Mesenchymal stem cell (in vitro differentiated cells and primary cell): Measurements from ENCODE around the gene NKTR.

ENCODE experiments used
- DNase-seq: peaks from one replicate; pipeline ENCODE4 v3.0.0-alpha.2; 2013
- H2AFZ ChIP-seq: one replicate; pipeline ENCODE4 v1.6.1; 2013; ENCODE audit warnings: low read depth, mild to moderate bottlenecking, control low read depth, inconsistent platforms, low read length, moderate library complexity
- H2AK5ac ChIP-seq: 2 replicates; pipeline ENCODE4 v1.6.1; 2013; ENCODE audit warnings: low read length, moderate library complexity, mild to moderate bottlenecking, inconsistent platforms; ENCODE audit not compliant: severe bottlenecking
- H2BK120ac ChIP-seq: one replicate; pipeline ENCODE4 v1.6.1; 2013; ENCODE audit warnings: low read depth, mild to moderate bottlenecking, inconsistent platforms, low read length, moderate library complexity
- H2BK12ac ChIP-seq, 2 experiments: one replicate each; pipeline ENCODE4 v1.6.1; 2013; ENCODE audit warnings: inconsistent platforms in 2 of 2, low read length in 2 of 2, mild to moderate bottlenecking in 2 of 2, moderate library complexity in 2 of 2, control low read depth in 1 of 2
- H2BK15ac ChIP-seq: one replicate; pipeline ENCODE4 v1.6.1; 2013; ENCODE audit warnings: mild to moderate bottlenecking, low read depth, inconsistent platforms; ENCODE audit not compliant: poor library complexity, severe bottlenecking
- H2BK5ac ChIP-seq: 2 replicates; pipeline ENCODE4 v1.6.1; 2013; ENCODE audit warnings: low read depth, mild to moderate bottlenecking, low read length, control low read depth, inconsistent platforms; ENCODE audit not compliant: poor library complexity, severe bottlenecking
- H3K14ac ChIP-seq, 2 experiments: one replicate each; pipeline ENCODE4 v1.6.1; 2013; ENCODE audit warnings: inconsistent platforms in 2 of 2, low read length in 2 of 2, control low read depth in 1 of 2, mild to moderate bottlenecking in 1 of 2, moderate library complexity in 1 of 2
- H3K18ac ChIP-seq, 2 experiments: one replicate each; pipeline ENCODE4 v1.6.1; 2013; ENCODE audit warnings: inconsistent platforms in 2 of 2, low read length in 2 of 2, control low read depth in 1 of 2, low read depth in 1 of 2, mild to moderate bottlenecking in 1 of 2
- H3K23ac ChIP-seq, 2 experiments: one replicate each; pipeline ENCODE4 v1.6.1; 2013; ENCODE audit warnings: inconsistent platforms in 2 of 2, low read length in 2 of 2, mild to moderate bottlenecking in 2 of 2, moderate library complexity in 2 of 2, control low read depth in 1 of 2
- H3K27ac ChIP-seq: 2 replicates; pipeline ENCODE4 v1.5.1; 2013; ENCODE audit warnings: mild to moderate bottlenecking, moderate library complexity, low read length, control low read depth, inconsistent platforms; ENCODE audit not compliant: poor library complexity, severe bottlenecking
- H3K27me3 ChIP-seq, 2 experiments: 2 replicates each; pipeline versions ENCODE4 v1.6.1 to v1.7.0; 2013; ENCODE audit warnings: low read length in 2 of 2, mild to moderate bottlenecking in 2 of 2, moderate library complexity in 2 of 2, control low read depth in 1 of 2, inconsistent platforms in 1 of 2; ENCODE audit not compliant: control insufficient read depth in 1 of 2, insufficient read depth in 1 of 2
- H3K36me3 ChIP-seq, 2 experiments: 2 replicates each; pipeline versions ENCODE4 v1.6.1 to v1.7.0; 2013; ENCODE audit warnings: low read length in 2 of 2, control low read depth in 1 of 2, inconsistent platforms in 1 of 2, low read depth in 1 of 2, mild to moderate bottlenecking in 1 of 2; ENCODE audit not compliant: insufficient read depth in 2 of 2, control insufficient read depth in 1 of 2
- H3K4ac ChIP-seq, 2 experiments: one replicate each; pipeline ENCODE4 v1.6.1; 2013; ENCODE audit warnings: inconsistent platforms in 2 of 2, low read length in 2 of 2, mild to moderate bottlenecking in 2 of 2, moderate library complexity in 2 of 2, control low read depth in 1 of 2, low read depth in 1 of 2
- H3K4me1 ChIP-seq: 2 replicates; pipeline ENCODE4 v1.6.1; 2013; ENCODE audit warnings: low read depth, low read length, control low read depth; ENCODE audit not compliant: control insufficient read depth, insufficient read depth
- H3K4me2 ChIP-seq: 2 replicates; pipeline ENCODE4 v1.6.1; 2013; ENCODE audit warnings: low read length, mild to moderate bottlenecking, inconsistent platforms; ENCODE audit not compliant: poor library complexity, severe bottlenecking
- H3K4me3 ChIP-seq, 2 experiments: 2 replicates each; pipeline versions ENCODE4 v1.5.1 to v1.7.0; 2013; ENCODE audit warnings: low read length in 2 of 2, mild to moderate bottlenecking in 2 of 2, control low read depth in 1 of 2, low read depth in 1 of 2; ENCODE audit not compliant: insufficient read depth in 1 of 2
- H3K79me1 ChIP-seq: replicated peaks from 2 replicates; pipeline ENCODE4 v1.6.1; 2013; ENCODE audit warnings: mild to moderate bottlenecking, control low read depth, low read length, inconsistent platforms; ENCODE audit not compliant: poor library complexity, severe bottlenecking
- H3K9ac ChIP-seq: 2 replicates; pipeline ENCODE4 v1.7.0; 2013; ENCODE audit warnings: mild to moderate bottlenecking, low read length, moderate library complexity
- H3K9me3 ChIP-seq: 2 replicates; pipeline ENCODE4 v1.7.0; 2013; ENCODE audit warnings: mild to moderate bottlenecking, low read length; ENCODE audit not compliant: control insufficient read depth
- H4K8ac ChIP-seq: one replicate; pipeline ENCODE4 v1.6.1; 2013; ENCODE audit warnings: inconsistent platforms, mild to moderate bottlenecking, low read length, moderate library complexity
- H4K91ac ChIP-seq: one replicate; pipeline ENCODE4 v1.6.1; 2013; ENCODE audit warnings: mild to moderate bottlenecking, low read length, inconsistent platforms
- WGBS: methylation state at CpG from one replicate; pipeline ENCODE4 v1.1.7; 2013; ENCODE audit warnings: mixed read lengths; 5-methylcytosine and 5-hydroxymethylcytosine counted together

The NKTR gene

GRCh38 chr3:42612217-42612616, 11.7 kb downstream of the NKTR start:
- Histone ChIP-seq H2AFZ (no peak overlapping the region), H3K4me3 (no peak overlapping the region), H4K8ac (no peak overlapping the region), H4K91ac (no peak overlapping the region), H2AK5ac (no peak overlapping the region), H2BK12ac (no peak overlapping the region), H3K4me2 (no peak overlapping the region), H3K36me3 (peaks cover 12 to 55% of the 10 kb centered on the region in 2 experiments), H3K18ac (no peak overlapping the region), H3K23ac (no peak overlapping the region), H3K4ac (no peak overlapping the region), H2BK15ac (no peak overlapping the region), H2BK5ac (no peak overlapping the region), H3K4me1 (peaks cover 7% of the 10 kb centered on the region), H3K9ac (no peak overlapping the region), H3K79me1 (no peaks in the 10 kb centered on the region), H3K27me3 (no peaks in the 10 kb centered on the region), H3K9me3 (no peaks in the 10 kb centered on the region), H3K14ac (no peak overlapping the region), H3K27ac (no peak overlapping the region), H2BK120ac (no peak overlapping the region)
- no CpG with 5 or more reads among the region's 1 CpG for WGBS
- no peak for DNase-seq

DNA sequence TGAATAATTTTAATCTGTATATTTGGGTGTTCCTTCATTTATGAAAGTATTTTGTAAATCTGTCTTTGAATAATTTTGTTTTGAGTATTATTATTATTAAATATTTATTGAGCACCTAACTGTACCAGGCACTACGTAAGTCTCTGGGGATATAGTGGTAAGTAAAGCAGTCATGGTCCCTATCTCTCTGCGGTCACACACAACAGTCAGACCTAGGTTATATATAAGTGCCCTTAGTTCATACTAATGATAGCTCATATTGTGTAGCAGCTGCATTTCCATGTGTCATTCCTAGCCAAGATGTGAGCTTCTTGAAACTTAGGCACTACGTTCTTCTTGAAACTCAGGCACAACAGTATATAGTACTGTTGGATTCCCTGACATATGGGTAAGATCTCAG, 12.4 kb downstream of the NKTR start:
- Histone ChIP-seq H4K91ac (no peak overlapping the region), H3K4me3 (no peak overlapping the region), H3K79me1 (no peaks in the 10 kb centered on the region), H3K23ac (no peak overlapping the region), H2AFZ (no peak overlapping the region), H3K9ac (no peak overlapping the region), H2BK15ac (no peak overlapping the region), H2BK120ac (no peak overlapping the region), H2BK5ac (no peak overlapping the region), H2AK5ac (no peak overlapping the region), H3K18ac (no peak overlapping the region), H3K9me3 (no peaks in the 10 kb centered on the region), H3K4me2 (no peak overlapping the region), H3K4ac (no peak overlapping the region), H3K36me3 (peaks cover 11 to 56% of the 10 kb centered on the region in 2 experiments), H3K4me1 (peaks cover 6% of the 10 kb centered on the region), H3K27me3 (no peaks in the 10 kb centered on the region), H3K27ac (no peak overlapping the region), H2BK12ac (no peak overlapping the region), H4K8ac (no peak overlapping the region), H3K14ac (no peak overlapping the region)
- no peak for DNase-seq
- WGBS, result no CpG with 5 or more reads among the region's 3 CpGs

GRCh38 chr3:42613462-42613861, 13.0 kb downstream of the NKTR start:
- no peak overlapping the region for H3K9ac ChIP-seq
- no peak overlapping the region for H4K91ac ChIP-seq
- no peaks in the 10 kb centered on the region for H3K79me1 ChIP-seq
- no peak overlapping the region for H3K4me2 ChIP-seq
- no peak overlapping the region for H2BK120ac ChIP-seq
- H3K9me3 ChIP-seq, result no peaks in the 10 kb centered on the region
- no peak overlapping the region for H3K18ac ChIP-seq
- H3K4ac ChIP-seq, result no peak overlapping the region
- no peak overlapping the region for H2BK15ac ChIP-seq
- no peak overlapping the region for H3K4me3 ChIP-seq
- peaks cover 8 to 54% of the 10 kb centered on the region in 2 experiments for H3K36me3 ChIP-seq
- no peak overlapping the region for H2AFZ ChIP-seq
- H3K23ac ChIP-seq, result no peak overlapping the region
- no peaks in the 10 kb centered on the region for H3K27me3 ChIP-seq
- peak; percentile 32 for DNase-seq
- no peak overlapping the region for H4K8ac ChIP-seq
- no peak overlapping the region for H3K27ac ChIP-seq
- no peak overlapping the region for H2BK5ac ChIP-seq
- no peak overlapping the region for H3K14ac ChIP-seq
- no peak overlapping the region for H2AK5ac ChIP-seq
- no CpG with 5 or more reads among the region's 2 CpGs for WGBS
- no peak overlapping the region for H2BK12ac ChIP-seq
- peaks cover 2% of the 10 kb centered on the region for H3K4me1 ChIP-seq

- H4K91ac ChIP-seq, result no peak overlapping the region
- no peak overlapping the region for H3K27ac ChIP-seq
- no peaks in the 10 kb centered on the region for H3K27me3 ChIP-seq
- H3K4me3 ChIP-seq, result no peak overlapping the region
- H3K23ac ChIP-seq, result no peak overlapping the region
- no peak overlapping the region for H2BK5ac ChIP-seq
- no peak for DNase-seq
- H2AFZ ChIP-seq, result no peak overlapping the region
- no peaks in the 10 kb centered on the region for H3K4me1 ChIP-seq
- no peak overlapping the region for H4K8ac ChIP-seq
- H3K9me3 ChIP-seq, result no peaks in the 10 kb centered on the region
- H3K4ac ChIP-seq, result no peak overlapping the region
- 96% methylated on average over 2 of the region's 2 CpGs for WGBS
- no peak overlapping the region for H3K9ac ChIP-seq
- no peak overlapping the region for H3K4me2 ChIP-seq
- no peak overlapping the region for H3K14ac ChIP-seq
- peaks cover 9 to 93% of the 10 kb centered on the region in 2 experiments for H3K36me3 ChIP-seq
- no peak overlapping the region for H2AK5ac ChIP-seq
- H3K18ac ChIP-seq, result no peak overlapping the region
- peaks cover 12% of the 10 kb centered on the region for H3K79me1 ChIP-seq
- H2BK120ac ChIP-seq, result no peak overlapping the region
- no peak overlapping the region for H2BK15ac ChIP-seq
- no peak overlapping the region for H2BK12ac ChIP-seq
These were observed 31.1 kb downstream of the NKTR start for GRCh38 chr3:42631620-42632019.
